Measurements from ENCODE around the gene PLBD1.

- no peak for TF ChIP-seq CTCF (IDR thresholded peaks at IDR 0.05)
- TF ChIP-seq POLR2A (IDR thresholded peaks at IDR 0.05) = no peak
- no peak for TF ChIP-seq POLR2AphosphoS5 (IDR thresholded peaks at IDR 0.05)
- no peak for TF ChIP-seq EP300 (IDR thresholded peaks at IDR 0.05; ENCODE audit: low read depth)
Observed at GRCh38 chr12:14532152-14532551, 35.5 kb downstream of the PLBD1 start.

Data from transverse colon (tissue), 4 donors.